IgD-negative memory B cell (primary cell): ENCODE results near the gene KDM8. TPM values are rescaled to one million over a fixed set of nuclear protein-coding genes. Genes with fewer than 3 reads are reported as not detected.
A peak's percentile ranks its signal among the peaks of the same experiment; 100 is the strongest.

ENCODE experiments used
- H3K27ac Mint-ChIP-seq, 3 donors: one replicate each; pipeline ENCODE4 v1.8.0; 2020 to 2022; ENCODE audit warnings: mild to moderate bottlenecking in 3 of 3, mixed read lengths in 3 of 3, moderate library complexity in 1 of 3
- H3K27me3 Mint-ChIP-seq: one replicate; pipeline ENCODE4 v1.8.0; 2021; ENCODE audit warnings: mixed read lengths
- H3K36me3 Mint-ChIP-seq: one replicate; pipeline ENCODE4 v1.8.0; 2020; ENCODE audit warnings: mild to moderate bottlenecking, mixed read lengths
- H3K4me1 Mint-ChIP-seq, 3 donors: one replicate each; pipeline ENCODE4 v1.8.0; 2020 to 2022; ENCODE audit warnings: mixed read lengths in 3 of 3, mild to moderate bottlenecking in 1 of 3
- H3K4me3 Mint-ChIP-seq, 4 donors: one replicate each; pipeline ENCODE4 v1.8.0; 2020 to 2022; ENCODE audit warnings: mild to moderate bottlenecking in 4 of 4, mixed read lengths in 4 of 4, moderate library complexity in 3 of 4
- H3K9me3 Mint-ChIP-seq, 3 donors: one replicate each; pipeline ENCODE4 v1.8.0; 2020 to 2021; ENCODE audit warnings: mixed read lengths in 3 of 3, mild to moderate bottlenecking in 1 of 3
- polyA plus RNA-seq: library from polyadenylated mRNA; unstranded; fragments of 300-500 nt; fragmentation: Illumina TruSeq; gene quantifications from one replicate; pipeline ENCODE4 v1.2.3, GENCODE V29; 2021

KDM8 gene
- polyA plus RNA-seq, 1 donor from 2014 or later = 4.8 TPM

- peaks cover 2% of the 10 kb centered on the region for H3K36me3 Mint-ChIP-seq
- peaks cover 0 to 2% (median 0%) of the 10 kb centered on the region in 3 donors for H3K9me3 Mint-ChIP-seq
- peak overlapping the region in 1 of 3 donors; percentile 2 for H3K27ac Mint-ChIP-seq
- H3K4me3 Mint-ChIP-seq = peak overlapping the region in 3 of 4 donors; percentile 10 to 24 (median 14)
- H3K27me3 Mint-ChIP-seq = no peaks in the 10 kb centered on the region
- H3K4me1 Mint-ChIP-seq = peaks cover 29 to 31% (median 29%) of the 10 kb centered on the region in 3 donors
These were observed 62.7 kb downstream of the KDM8 start for GRCh38 chr16:27265982-27266381.

DNA sequence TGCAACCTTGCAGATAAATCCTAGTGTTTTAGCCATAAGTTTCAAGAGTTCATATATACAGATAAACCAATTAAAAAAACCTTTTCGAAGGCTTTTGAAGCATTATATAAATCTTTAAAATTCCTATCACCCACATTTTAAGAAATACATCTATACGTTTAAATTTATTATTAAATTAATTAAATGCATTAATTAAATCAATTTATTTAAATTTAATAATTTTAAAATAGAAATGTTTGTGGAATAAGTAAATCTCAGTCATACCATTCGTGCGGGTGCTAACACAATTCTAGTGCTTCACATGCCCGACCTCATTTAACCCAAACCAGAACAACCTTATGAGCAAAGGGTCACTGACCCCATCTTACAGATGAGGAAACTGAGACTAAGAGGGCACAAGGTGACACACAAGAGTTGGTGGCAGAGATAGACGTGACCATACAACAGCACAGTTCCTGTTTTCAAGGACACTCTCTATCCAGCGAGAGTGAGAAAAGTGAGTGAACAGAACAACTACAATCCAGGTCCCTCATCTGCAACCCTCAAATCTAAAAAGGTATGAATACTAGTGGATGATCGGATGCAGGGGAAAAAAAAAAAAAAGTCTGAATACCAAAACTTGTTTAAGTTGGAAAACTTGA is 63.8 kb downstream of the KDM8 start:
- H3K27ac Mint-ChIP-seq = peak overlapping the region in 1 of 3 donors; percentile 43
- H3K27me3 Mint-ChIP-seq = peaks cover 3% of the 10 kb centered on the region
- peaks cover 3% of the 10 kb centered on the region for H3K36me3 Mint-ChIP-seq
- peak overlapping the region; percentile 85 to 100 (median 97) for H3K4me3 Mint-ChIP-seq
- H3K4me1 Mint-ChIP-seq = peaks cover 29 to 30% (median 29%) of the 10 kb centered on the region in 3 donors
- peaks cover 0 to 2% (median 0%) of the 10 kb centered on the region in 3 donors for H3K9me3 Mint-ChIP-seq

DNA sequence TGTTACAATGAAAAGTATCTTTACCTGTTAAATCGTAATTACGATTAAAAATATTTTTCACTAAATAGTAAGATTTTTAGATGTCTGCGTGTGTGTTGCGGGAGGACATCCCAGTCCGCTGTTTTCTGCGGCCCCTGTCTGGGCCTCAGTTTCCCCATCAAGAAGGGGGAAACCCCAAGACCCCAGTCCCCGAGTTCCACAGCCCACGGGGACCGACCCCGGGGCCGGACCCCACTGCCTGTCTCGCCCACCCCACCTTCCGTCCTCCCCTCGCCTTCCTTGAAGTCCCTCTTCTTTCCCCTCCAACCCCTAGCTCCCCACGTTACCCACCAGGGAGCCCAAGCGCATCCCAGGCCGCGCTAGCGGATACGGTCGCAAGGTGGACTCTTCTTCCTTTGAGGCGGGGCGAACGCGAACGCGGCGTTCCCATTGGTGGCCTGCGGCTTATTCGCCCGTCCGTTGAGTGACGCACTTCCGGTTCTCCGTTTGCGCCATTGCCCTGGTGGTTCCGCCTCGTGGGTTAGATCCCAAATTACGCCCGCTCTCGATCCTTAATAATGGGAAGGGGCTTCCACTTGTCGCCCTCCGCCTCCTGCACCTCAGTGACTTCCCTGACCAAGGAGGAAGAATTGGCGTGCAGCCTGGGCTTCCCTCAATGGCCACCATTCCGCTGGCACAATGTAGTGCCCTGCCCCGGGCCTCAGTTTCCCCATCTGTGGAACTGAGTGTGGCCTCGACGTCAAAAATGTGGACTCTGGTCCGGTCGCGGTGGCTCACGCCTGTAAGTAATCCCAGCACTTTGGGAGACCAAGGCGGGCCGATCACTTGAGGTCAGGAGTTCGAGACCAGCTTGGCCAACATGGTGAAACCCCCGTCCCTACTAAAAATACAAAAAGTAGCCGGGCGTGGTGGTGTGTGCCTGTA is 65.3 kb downstream of the KDM8 start, which contains the start of gene NSMCE1:
Gene NSMCE1 (minus strand): TSS at position 397 of the 924 bp plus-strand sequence. CDS start 11,202 bp downstream, outside the sequence.
- Mint-ChIP-seq H3K27me3 (peaks cover 3% of the 10 kb centered on the region), H3K27ac (peak within 1 kb of the TSS; percentile 43 to 98 (median 95)), H3K9me3 (peaks cover 0 to 2% (median 0%) of the 10 kb centered on the region in 3 donors), H3K4me3 (peak within 1 kb of the TSS; percentile 85 to 100 (median 97)), H3K4me1 (peaks cover 22 to 29% (median 23%) of the 10 kb centered on the region in 3 donors), H3K36me3 (peaks cover 3% of the 10 kb centered on the region)

GRCh38 chr16:27269300-27270150 is 66.2 kb downstream of the KDM8 start:
- Mint-ChIP-seq H3K27me3 (peaks cover 3% of the 10 kb centered on the region), H3K9me3 (peaks cover 0 to 2% (median 0%) of the 10 kb centered on the region in 3 donors), H3K36me3 (peaks cover 5% of the 10 kb centered on the region), H3K4me3 (peak overlapping the region; percentile 85 to 100 (median 97)), H3K27ac (peak overlapping the region; percentile 43 to 98 (median 95)), H3K4me1 (peaks cover 28 to 35% (median 28%) of the 10 kb centered on the region in 3 donors)

DNA sequence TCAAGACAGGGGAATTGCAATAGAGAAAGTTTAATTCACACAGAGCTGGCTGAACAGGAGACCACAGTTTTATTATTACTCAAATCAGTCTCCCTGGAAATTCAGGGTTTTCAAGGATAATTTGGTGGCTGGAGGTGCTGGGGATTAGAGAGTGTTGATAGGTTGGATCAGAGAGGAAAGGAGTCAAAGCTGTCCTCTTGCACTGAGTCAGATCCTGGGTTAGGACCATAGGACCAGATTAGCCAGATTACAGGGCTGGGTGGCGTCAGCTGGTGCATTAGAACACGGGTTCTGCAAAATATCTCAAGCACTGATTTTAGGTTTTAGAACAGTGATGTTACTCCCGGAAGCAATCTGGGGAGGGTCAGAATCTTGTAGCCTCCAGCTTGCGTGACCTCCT is 67.0 kb downstream of the KDM8 start:
- Mint-ChIP-seq H3K9me3 (peaks cover 0 to 2% (median 0%) of the 10 kb centered on the region in 3 donors), H3K36me3 (peaks cover 5% of the 10 kb centered on the region), H3K4me3 (peak overlapping the region in 2 of 4 donors; percentile 4 to 85), H3K27me3 (peaks cover 3% of the 10 kb centered on the region), H3K4me1 (peaks cover 25 to 34% (median 29%) of the 10 kb centered on the region in 3 donors), H3K27ac (peak overlapping the region in 2 of 3 donors; percentile 26 to 95)

Other genes starting within 250 kb of the KDM8 start
- gene C16orf82, start 136.6 kb upstream of the KDM8 start, polyA plus RNA-seq = not detected
- gene NSMCE1, start 65.2 kb downstream of the KDM8 start, polyA plus RNA-seq = 78.1 TPM
- 69.6 TPM for gene IL4R, start 110.4 kb downstream of the KDM8 start, polyA plus RNA-seq
- 2.2 TPM for gene IL21R, start 198.6 kb downstream of the KDM8 start, polyA plus RNA-seq